Activated CD4-positive, alpha-beta T cell treated with anti-CD3 and anti-CD28 coated beads, Interleukin-2, Interleukin-6, amounts not matched to agents 100 ng/mL and 50 ng/mL, durations not matched to agents 16 hours and 8 hours (primary cell): ENCODE results near the gene BZW1.

Experiments used
- DNase-seq: peaks from one replicate; pipeline ENCODE4 v3.0.0-alpha.2; 2020

BZW1 gene

GRCh38 chr2:200843993-200844948 lies 32.6 kb downstream of the BZW1 start:
- DNase-seq = no peak

- DNase-seq = no peak
Observed at GRCh38 chr2:200845194-200845593, 33.5 kb downstream of the BZW1 start.

- no peak for DNase-seq
Observed at GRCh38 chr2:200845669-200846325, 34.1 kb downstream of the BZW1 start.

- DNase-seq = no peak
Observed at GRCh38 chr2:200847269-200847668, 35.6 kb downstream of the BZW1 start.

GRCh38 chr2:200847939-200848338 lies 36.2 kb downstream of the BZW1 start:
- DNase-seq = no peak

GRCh38 chr2:200850512-200851256 lies 39.0 kb downstream of the BZW1 start:
- no peak for DNase-seq

GRCh38 chr2:200851398-200852248 lies 39.9 kb downstream of the BZW1 start:
- DNase-seq = no peak

GRCh38 chr2:200852605-200853004 lies 40.9 kb downstream of the BZW1 start:
- no peak for DNase-seq

GRCh38 chr2:200856806-200857205 lies 45.1 kb downstream of the BZW1 start:
- DNase-seq = no peak

GRCh38 chr2:200860092-200860795 lies 48.5 kb downstream of the BZW1 start:
- peak; percentile 31 for DNase-seq

GRCh38 chr2:200861617-200862155 lies 50.0 kb downstream of the BZW1 start:
- no peak for DNase-seq

- peak; percentile 81 for DNase-seq
Observed at GRCh38 chr2:200862532-200863000, 50.9 kb downstream of the BZW1 start.

GRCh38 chr2:200863782-200864175 lies 52.1 kb downstream of the BZW1 start:
- DNase-seq = peak; percentile 27

GRCh38 chr2:200864176-200865034 lies 52.7 kb downstream of the BZW1 start, which contains the start of gene CLK1:
TSS of gene CLK1 (minus strand) at chr2:200864658. CDS start at chr2:200861862, 2,796 bp downstream.
- DNase-seq = peak; percentile 98

- DNase-seq = no peak
Observed at GRCh38 chr2:200869014-200869413, 57.3 kb downstream of the BZW1 start.

GRCh38 chr2:200871151-200871550 lies 59.4 kb downstream of the BZW1 start:
- no peak for DNase-seq

GRCh38 chr2:200873560-200873959 lies 61.9 kb downstream of the BZW1 start:
- no peak for DNase-seq
